GM23248 (cell line): Measurements from ENCODE around the gene OSBPL6. TPM values are rescaled to one million over a fixed set of nuclear protein-coding genes. Genes with fewer than 3 reads are reported as not detected.

ENCODE experiments used
- DNase-seq: peaks from one replicate; pipeline ENCODE4 v3.0.0-alpha.2; 2015
- H2AFZ ChIP-seq: fragments of 200-600 bp; sonication (generic); 2 replicates; pipeline ENCODE4 v1.6.1; 2016; ENCODE audit warnings: antibody characterized with exemption
- H3F3A ChIP-seq: fragments of 200-600 bp; sonication (generic); 2 replicates; pipeline ENCODE4 v1.6.1; 2016; ENCODE audit warnings: mild to moderate bottlenecking, antibody characterized with exemption, mixed run types; ENCODE audit not compliant: insufficient read depth
- H3K27ac ChIP-seq: fragments of 200-600 bp; sonication (generic); 2 replicates; pipeline ENCODE4 v1.5.1; 2016; ENCODE audit warnings: mild to moderate bottlenecking
- H3K27me3 ChIP-seq: fragments of 200-600 bp; sonication (generic); replicated peaks from 2 replicates; pipeline ENCODE4 v1.6.1; 2016; ENCODE audit warnings: mild to moderate bottlenecking; ENCODE audit not compliant: insufficient read depth
- H3K36me3 ChIP-seq: fragments of 200-600 bp; sonication (generic); 2 replicates; pipeline ENCODE4 v1.6.1; 2016; ENCODE audit warnings: low read depth, mild to moderate bottlenecking
- H3K4me1 ChIP-seq: fragments of 200-600 bp; sonication (generic); 2 replicates; pipeline ENCODE4 v1.6.1; 2016; ENCODE audit warnings: mild to moderate bottlenecking; ENCODE audit not compliant: insufficient read depth
- H3K4me2 ChIP-seq: fragments of 200-600 bp; sonication (generic); one replicate; pipeline ENCODE4 v1.6.1; 2016; ENCODE audit warnings: mild to moderate bottlenecking; ENCODE audit not compliant: unreplicated experiment
- H3K4me3 ChIP-seq: fragments of 200-600 bp; sonication (generic); 2 replicates; pipeline ENCODE4 v1.5.1; 2016; ENCODE audit warnings: mild to moderate bottlenecking
- H3K79me2 ChIP-seq: fragments of 200-600 bp; sonication (generic); 2 replicates; pipeline ENCODE4 v1.6.1; 2016; ENCODE audit warnings: mild to moderate bottlenecking; ENCODE audit not compliant: insufficient read depth
- H3K9ac ChIP-seq: fragments of 200-600 bp; sonication (generic); 2 replicates; pipeline ENCODE4 v1.6.1; 2016; ENCODE audit warnings: mild to moderate bottlenecking
- H3K9me2 ChIP-seq: fragments of 200-600 bp; sonication (generic); 2 replicates; pipeline ENCODE4 v1.6.1; 2016; ENCODE audit warnings: mixed run types, mild to moderate bottlenecking, moderate library complexity; ENCODE audit not compliant: insufficient read depth
- H3K9me3 ChIP-seq: fragments of 200-600 bp; sonication (generic); one replicate; pipeline ENCODE4 v1.6.1; 2017; ENCODE audit warnings: low read depth
- H4K20me1 ChIP-seq: fragments of 200-600 bp; sonication (generic); 2 replicates; pipeline ENCODE4 v1.6.0; 2016; ENCODE audit not compliant: insufficient read depth
- EZH2 ChIP-seq: fragments of 200-600 bp; sonication (generic); IDR thresholded peaks from 2 replicates; pipeline ENCODE4 v1.6.1; 2018; ENCODE audit warnings: antibody characterized with exemption, mild to moderate bottlenecking; ENCODE audit not compliant: insufficient read depth, poor library complexity, severe bottlenecking
- EZH2phosphoT487 ChIP-seq: fragments of 200-600 bp; sonication (generic); IDR thresholded peaks from 2 replicates; pipeline ENCODE4 v1.6.1; 2018; ENCODE audit warnings: antibody characterized with exemption, moderate library complexity, mild to moderate bottlenecking, low read depth; ENCODE audit not compliant: insufficient read depth
- WGBS, 2 experiments: methylation state at CpG; one replicate each; pipeline ENCODE4 v1.1.6; 2015 to 2017; ENCODE audit warnings: low lambda C conversion rate in 2 of 2, low coverage in 1 of 2; ENCODE audit errors: missing lambda C conversion rate in 2 of 2; 5-methylcytosine and 5-hydroxymethylcytosine counted together
- in situ Hi-C: fragments of 300-500 bp; cut with MboI; formaldehyde crosslinking; loops from 2 replicates; pipeline ENCODE4 v1.15.0; 2020
- polyA plus RNA-seq: library from polyadenylated mRNA; unstranded; fragments of >200 nt; fragmentation: Nextera tagmentation; extraction: Ambion mirVana; gene quantifications from 2 replicates; pipeline ENCODE4 v1.2.1, GENCODE V29; 2016
- total RNA-seq: library from RNA; depleted of rRNA; stranded (reverse); fragments of >200 nt; shearing (Covaris generic); gene quantifications from 2 replicates; pipeline ENCODE4 v1.2.3, GENCODE V29; 2014

OSBPL6 gene
- total and polyA plus RNA-seq, 2 experiments from 2014 or later, result 6.3 to 11.8 TPM

DNA sequence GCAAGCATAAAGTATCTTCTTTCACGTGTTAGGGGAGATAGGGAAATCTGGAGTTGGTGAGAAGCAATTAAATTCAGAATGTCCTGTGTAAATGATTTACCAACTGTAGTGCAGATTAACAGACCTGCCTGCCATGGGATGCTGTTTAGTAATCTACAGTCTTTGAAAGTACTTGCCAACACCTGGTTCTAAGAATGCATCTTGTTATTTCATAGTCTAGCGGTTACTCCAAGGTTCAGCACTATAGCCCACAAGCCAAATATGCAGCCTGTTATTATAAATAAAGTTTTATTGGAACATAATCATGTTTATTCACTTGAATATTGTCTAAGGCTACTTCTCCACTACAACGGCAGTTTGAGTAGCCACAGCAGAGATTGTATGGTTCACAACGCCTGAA lies 100.8 kb downstream of the OSBPL6 start:
- in situ Hi-C loops, result no loop called here
- H3K4me3 ChIP-seq, result no peak overlapping the region
- no peaks in the 10 kb centered on the region for H4K20me1 ChIP-seq
- H2AFZ ChIP-seq, result no peak overlapping the region
- WGBS, 2 experiments, result 66 to 68% methylated on average over 4 of the region's 4 CpGs
- peaks cover 11% of the 10 kb centered on the region for H3K4me1 ChIP-seq
- H3K27ac ChIP-seq, result no peak overlapping the region
- no peak for TF ChIP-seq EZH2
- no peak for TF ChIP-seq EZH2phosphoT487
- H3K27me3 ChIP-seq, result no peaks in the 10 kb centered on the region
- no peaks in the 10 kb centered on the region for H3K79me2 ChIP-seq
- no peak for DNase-seq
- no peaks in the 10 kb centered on the region for H3K36me3 ChIP-seq
- H3F3A ChIP-seq, result 0 out of 2 replicates have a peak, but pooled peaks cover 5% of the 10 kb centered on the region
- no peak overlapping the region for H3K9ac ChIP-seq
- H3K9me2 ChIP-seq, result no peaks in the 10 kb centered on the region
- H3K4me2 ChIP-seq, result no peak overlapping the region
- H3K9me3 ChIP-seq, result no peaks in the 10 kb centered on the region

DNA sequence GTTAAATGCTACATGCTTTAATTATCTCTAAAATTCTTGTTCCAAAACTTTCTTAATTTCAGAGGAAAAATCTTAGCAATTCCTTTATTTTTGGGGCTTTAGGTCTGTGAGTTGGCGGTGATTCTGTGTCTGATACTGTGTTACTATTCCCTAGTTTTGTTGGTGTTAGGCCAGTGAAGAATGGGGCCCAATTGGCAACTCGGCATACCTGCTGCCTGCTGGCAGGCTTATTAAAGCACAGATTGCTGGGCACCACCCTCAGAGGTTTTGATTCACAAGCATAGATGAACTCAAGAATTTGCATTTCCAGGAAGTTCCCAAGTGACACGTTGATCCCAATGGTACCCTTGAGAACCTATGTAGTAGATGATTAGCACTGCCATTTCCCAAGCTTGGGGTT lies 101.6 kb downstream of the OSBPL6 start:
- no peaks in the 10 kb centered on the region for H4K20me1 ChIP-seq
- no peaks in the 10 kb centered on the region for H3K9me2 ChIP-seq
- peaks cover 11% of the 10 kb centered on the region for H3K4me1 ChIP-seq
- in situ Hi-C loops, result no loop called here
- 93 to 95% methylated on average over 3 of the region's 3 CpGs for whole genome bisulfite sequencing, 2 experiments
- TF ChIP-seq EZH2phosphoT487, result no peak
- TF ChIP-seq EZH2, result no peak
- no peak overlapping the region for H3K27ac ChIP-seq
- 0 out of 2 replicates have a peak, but pooled peaks cover 5% of the 10 kb centered on the region for H3F3A ChIP-seq
- no peak overlapping the region for H3K9ac ChIP-seq
- no peaks in the 10 kb centered on the region for H3K36me3 ChIP-seq
- H3K4me3 ChIP-seq, result no peak overlapping the region
- no peaks in the 10 kb centered on the region for H3K27me3 ChIP-seq
- no peaks in the 10 kb centered on the region for H3K79me2 ChIP-seq
- no peak overlapping the region for H3K4me2 ChIP-seq
- no peak overlapping the region for H2AFZ ChIP-seq
- DNase-seq, result no peak
- no peaks in the 10 kb centered on the region for H3K9me3 ChIP-seq

DNA sequence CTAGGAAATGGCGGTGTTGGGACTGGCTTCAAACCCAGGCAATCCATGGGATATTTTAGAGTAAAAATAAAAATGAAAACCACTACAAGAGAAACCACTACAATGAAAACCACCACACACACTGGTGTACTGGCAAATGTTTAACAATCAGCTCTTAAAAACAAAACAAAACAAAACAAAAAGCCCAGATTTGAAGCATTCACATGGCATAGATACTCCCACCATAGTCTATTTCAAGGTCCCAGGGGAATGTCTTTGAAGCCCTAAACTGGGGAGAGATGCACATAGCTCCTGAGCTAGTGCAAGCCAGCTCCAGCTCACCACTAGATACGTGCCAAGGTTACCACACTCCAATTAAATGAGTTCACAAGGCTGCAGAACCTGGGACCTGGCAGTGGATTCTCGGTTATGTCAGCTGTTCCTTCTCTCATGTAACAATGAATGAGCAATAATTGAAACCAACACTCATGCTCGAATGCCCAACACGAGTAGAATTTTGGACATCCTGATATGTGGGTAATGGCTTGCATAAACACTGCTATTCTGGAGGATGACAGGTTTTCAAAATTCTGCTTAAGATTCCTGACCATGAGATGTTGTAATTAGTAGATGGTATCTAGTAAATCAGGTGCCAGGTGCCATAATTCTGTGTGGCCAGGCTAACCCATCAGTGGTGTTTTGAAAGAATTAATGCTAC lies 102.2 kb downstream of the OSBPL6 start:
- H3K27me3 ChIP-seq, result no peaks in the 10 kb centered on the region
- no peaks in the 10 kb centered on the region for H3K9me3 ChIP-seq
- no peak overlapping the region for H3K4me3 ChIP-seq
- H3K4me1 ChIP-seq, result peaks cover 11% of the 10 kb centered on the region
- no peaks in the 10 kb centered on the region for H3K79me2 ChIP-seq
- no peak overlapping the region for H3K4me2 ChIP-seq
- H3K27ac ChIP-seq, result no peak overlapping the region
- H3K9me2 ChIP-seq, result no peaks in the 10 kb centered on the region
- no peaks in the 10 kb centered on the region for H3K36me3 ChIP-seq
- 49 to 64% methylated on average over 5 of the region's 5 CpGs for WGBS, 2 experiments
- no peaks in the 10 kb centered on the region for H4K20me1 ChIP-seq
- peak; percentile 7 for DNase-seq
- H3K9ac ChIP-seq, result no peak overlapping the region
- H2AFZ ChIP-seq, result no peak overlapping the region
- H3F3A ChIP-seq, result 0 out of 2 replicates have a peak, but pooled peaks cover 5% of the 10 kb centered on the region
- TF ChIP-seq EZH2phosphoT487, result no peak
- TF ChIP-seq EZH2, result no peak
- in situ Hi-C loops, result no loop called here

DNA sequence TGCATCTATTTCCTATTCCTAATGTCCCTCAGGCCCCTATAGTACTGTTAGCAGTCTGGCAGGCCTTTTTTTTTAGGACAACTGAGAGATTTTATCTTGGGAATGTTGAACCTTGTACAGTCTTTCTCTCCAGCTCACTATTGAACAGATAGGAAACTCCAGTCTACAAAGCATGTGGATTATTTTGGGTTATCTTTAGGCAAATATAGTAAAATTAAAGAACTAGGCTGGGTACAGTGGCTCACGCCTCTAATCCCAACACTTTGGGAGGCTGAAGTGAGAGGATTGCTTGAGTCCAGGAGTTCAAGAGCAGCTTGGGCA lies 102.7 kb downstream of the OSBPL6 start:
- no peak overlapping the region for H3K9ac ChIP-seq
- DNase-seq, result no peak
- in situ Hi-C loops, result no loop called here
- 0 out of 2 replicates have a peak, but pooled peaks cover 5% of the 10 kb centered on the region for H3F3A ChIP-seq
- H3K79me2 ChIP-seq, result no peaks in the 10 kb centered on the region
- TF ChIP-seq EZH2 (no peak), EZH2phosphoT487 (no peak)
- no peak overlapping the region for H3K27ac ChIP-seq
- H3K4me3 ChIP-seq, result no peak overlapping the region
- no peaks in the 10 kb centered on the region for H3K36me3 ChIP-seq
- peaks cover 11% of the 10 kb centered on the region for H3K4me1 ChIP-seq
- no peaks in the 10 kb centered on the region for H4K20me1 ChIP-seq
- no peak overlapping the region for H3K4me2 ChIP-seq
- no peaks in the 10 kb centered on the region for H3K27me3 ChIP-seq
- no peaks in the 10 kb centered on the region for H3K9me2 ChIP-seq
- H2AFZ ChIP-seq, result no peak overlapping the region
- H3K9me3 ChIP-seq, result no peaks in the 10 kb centered on the region
- WGBS, 2 experiments, result 92 to 95% methylated on average over 1 of the region's 1 CpG

DNA sequence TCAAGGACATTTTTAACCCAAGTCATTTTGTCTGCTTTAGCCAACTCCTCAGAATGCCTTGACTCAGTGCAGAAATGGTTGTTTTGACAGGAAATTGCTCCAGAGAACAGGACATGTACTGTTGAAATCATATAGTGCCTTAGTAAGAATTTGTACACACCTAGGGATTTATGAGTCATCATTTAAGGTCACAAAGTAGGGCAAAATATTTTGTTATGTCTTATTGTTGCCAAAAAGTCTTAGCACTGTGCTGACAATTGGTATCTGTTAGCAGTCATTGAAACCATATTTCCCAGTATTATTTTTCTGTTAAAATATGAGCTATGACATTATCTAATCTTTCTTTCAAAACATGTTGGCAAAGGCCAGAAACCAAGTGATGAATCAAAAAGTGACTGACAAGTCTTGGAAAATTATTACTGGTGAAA lies 104.5 kb downstream of the OSBPL6 start:
- H3K27me3 ChIP-seq, result no peaks in the 10 kb centered on the region
- H3K4me2 ChIP-seq, result no peak overlapping the region
- no peak overlapping the region for H3K27ac ChIP-seq
- TF ChIP-seq EZH2phosphoT487 (no peak), EZH2 (no peak)
- H2AFZ ChIP-seq, result no peak overlapping the region
- DNase-seq, result peak; percentile 58
- no peak overlapping the region for H3K4me3 ChIP-seq
- no peak overlapping the region for H3K9ac ChIP-seq
- H3K9me2 ChIP-seq, result no peaks in the 10 kb centered on the region
- no peaks in the 10 kb centered on the region for H3K9me3 ChIP-seq
- no peaks in the 10 kb centered on the region for H3K36me3 ChIP-seq
- H4K20me1 ChIP-seq, result no peaks in the 10 kb centered on the region
- no peaks in the 10 kb centered on the region for H3K79me2 ChIP-seq
- in situ Hi-C loops, result no loop called here
- 0 out of 2 replicates have a peak, but pooled peaks cover 5% of the 10 kb centered on the region for H3F3A ChIP-seq
- H3K4me1 ChIP-seq, result peaks cover 11% of the 10 kb centered on the region
